ENCODE data around the gene MRPL23.

Gene MRPL23

DNA sequence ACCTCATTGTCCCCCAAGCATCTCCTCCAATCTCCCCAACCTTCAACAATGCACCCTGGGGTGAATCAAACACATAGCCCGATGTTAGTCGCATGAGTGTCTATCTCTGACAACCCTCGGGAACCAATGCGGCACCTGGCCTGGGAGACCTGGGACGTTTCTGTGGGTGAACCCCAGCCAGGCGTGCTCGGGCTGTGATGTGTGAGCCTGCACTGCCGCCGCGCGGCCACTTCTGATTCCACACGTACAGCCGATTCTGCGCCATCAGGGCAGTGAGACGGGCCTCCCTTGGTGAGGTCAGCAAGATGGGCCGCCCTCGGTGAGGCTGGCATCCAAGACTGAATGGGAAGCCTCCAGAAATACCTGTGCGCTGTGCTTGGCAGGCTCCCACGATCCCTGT, 55.7 kb downstream of the MRPL23 start:
- Histone ChIP-seq H3K36me3 (no peaks in the 10 kb centered on the region), H3K9me3 (no peaks in the 10 kb centered on the region), H3K4me3 (no peak overlapping the region), H3K27me3 (no peaks in the 10 kb centered on the region), H3K27ac (no peak overlapping the region), H3K4me1 (no peaks in the 10 kb centered on the region)
- intact Hi-C loops (cut with DNase I; ENCODE audit: low total_unique reads): no loop called here
- TF ChIP-seq, protein P1, sequence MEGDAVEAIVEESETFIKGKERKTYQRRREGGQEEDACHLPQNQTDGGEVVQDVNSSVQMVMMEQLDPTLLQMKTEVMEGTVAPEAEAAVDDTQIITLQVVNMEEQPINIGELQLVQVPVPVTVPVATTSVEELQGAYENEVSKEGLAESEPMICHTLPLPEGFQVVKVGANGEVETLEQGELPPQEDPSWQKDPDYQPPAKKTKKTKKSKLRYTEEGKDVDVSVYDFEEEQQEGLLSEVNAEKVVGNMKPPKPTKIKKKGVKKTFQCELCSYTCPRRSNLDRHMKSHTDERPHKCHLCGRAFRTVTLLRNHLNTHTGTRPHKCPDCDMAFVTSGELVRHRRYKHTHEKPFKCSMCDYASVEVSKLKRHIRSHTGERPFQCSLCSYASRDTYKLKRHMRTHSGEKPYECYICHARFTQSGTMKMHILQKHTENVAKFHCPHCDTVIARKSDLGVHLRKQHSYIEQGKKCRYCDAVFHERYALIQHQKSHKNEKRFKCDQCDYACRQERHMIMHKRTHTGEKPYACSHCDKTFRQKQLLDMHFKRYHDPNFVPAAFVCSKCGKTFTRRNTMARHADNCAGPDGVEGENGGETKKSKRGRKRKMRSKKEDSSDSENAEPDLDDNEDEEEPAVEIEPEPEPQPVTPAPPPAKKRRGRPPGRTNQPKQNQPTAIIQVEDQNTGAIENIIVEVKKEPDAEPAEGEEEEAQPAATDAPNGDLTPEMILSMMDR (IDR thresholded peaks at IDR 0.05): no peak
- no peak for DNase-seq

DNA sequence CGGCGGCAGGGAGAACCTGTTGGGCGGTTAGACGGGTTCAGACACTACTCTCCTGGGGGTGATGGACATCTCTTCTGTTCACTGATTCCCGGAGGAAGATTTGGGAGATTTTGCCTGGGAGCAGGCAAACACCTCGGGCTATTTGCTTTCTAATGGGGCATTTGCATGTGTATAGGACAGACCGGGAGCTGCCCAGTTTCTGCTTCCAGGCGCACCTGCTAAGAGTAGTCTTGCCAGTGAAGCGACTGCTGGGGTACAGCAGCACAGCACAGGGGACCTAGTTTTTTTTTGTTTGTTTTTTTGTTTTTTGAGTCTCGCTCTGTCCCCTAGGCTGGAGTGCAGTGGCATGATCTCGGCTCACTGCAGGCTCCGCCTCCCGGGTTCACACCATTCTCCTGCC, 57.3 kb downstream of the MRPL23 start:
- TF ChIP-seq, protein P1 (IDR thresholded peaks at IDR 0.05): no peak
- Histone ChIP-seq H3K36me3 (no peaks in the 10 kb centered on the region), H3K4me3 (no peak overlapping the region), H3K27me3 (no peaks in the 10 kb centered on the region), H3K9me3 (no peaks in the 10 kb centered on the region), H3K4me1 (no peaks in the 10 kb centered on the region), H3K27ac (no peak overlapping the region)
- no peak for DNase-seq
- intact Hi-C loops (cut with DNase I; ENCODE audit: low total_unique reads): no loop called here
